H9 (cell line): Measurements from ENCODE around the gene SCAF4. TPM values are rescaled to one million over a fixed set of nuclear protein-coding genes. Genes with fewer than 3 reads are reported as not detected.

Experiments
- DNase-seq: peaks from one replicate; pipeline ENCODE4 v3.0.0-alpha.2; 2017
- H2AFZ ChIP-seq: one replicate; pipeline ENCODE4 v1.6.1; 2013; ENCODE audit warnings: mild to moderate bottlenecking, low read length, control low read depth, moderate library complexity
- H2AK5ac ChIP-seq: 2 replicates; pipeline ENCODE4 v1.6.1; 2013; ENCODE audit warnings: low read length, control low read depth, mixed read lengths; ENCODE audit not compliant: insufficient read length
- H2BK120ac ChIP-seq: one replicate; pipeline ENCODE4 v1.6.1; 2013; ENCODE audit warnings: low read depth, mild to moderate bottlenecking, low read length, control low read depth, inconsistent platforms; ENCODE audit not compliant: poor library complexity, severe bottlenecking
- H2BK12ac ChIP-seq: 2 replicates; pipeline ENCODE4 v1.6.1; 2013; ENCODE audit warnings: low read length, control low read depth, mixed read lengths, low read depth; ENCODE audit not compliant: insufficient read length
- H2BK15ac ChIP-seq: 2 replicates; pipeline ENCODE4 v1.6.1; 2013; ENCODE audit warnings: low read depth, low read length, control low read depth
- H2BK20ac ChIP-seq: one replicate; pipeline ENCODE4 v1.6.1; 2013; ENCODE audit warnings: low read depth, mild to moderate bottlenecking, low read length, control low read depth, inconsistent platforms; ENCODE audit not compliant: poor library complexity, severe bottlenecking
- H2BK5ac ChIP-seq: 2 replicates; pipeline ENCODE4 v1.6.1; 2013; ENCODE audit warnings: low read length, control low read depth, mixed read lengths; ENCODE audit not compliant: insufficient read length
- H3K14ac ChIP-seq: 2 replicates; pipeline ENCODE4 v1.6.1; 2013; ENCODE audit warnings: low read length, control low read depth; ENCODE audit not compliant: insufficient read depth
- H3K18ac ChIP-seq: 2 replicates; pipeline ENCODE4 v1.6.1; 2013; ENCODE audit warnings: low read depth, mild to moderate bottlenecking, mixed read lengths, low read length, control low read depth; ENCODE audit not compliant: insufficient read length
- H3K23ac ChIP-seq: 2 replicates; pipeline ENCODE4 v1.6.1; 2013; ENCODE audit warnings: low read length, control low read depth, mixed read lengths, low read depth; ENCODE audit not compliant: insufficient read length
- H3K23me2 ChIP-seq: 2 replicates; pipeline ENCODE4 v1.6.1; 2013; ENCODE audit warnings: low read depth, mild to moderate bottlenecking, mixed read lengths, low read length, control low read depth; ENCODE audit not compliant: insufficient read length, poor library complexity, severe bottlenecking
- H3K27ac ChIP-seq: 2 replicates; pipeline ENCODE4 v1.5.1; 2013; ENCODE audit warnings: low read length, control low read depth, mixed read lengths, low read depth; ENCODE audit not compliant: insufficient read length
- H3K27me3 ChIP-seq: 2 replicates; pipeline ENCODE4 v1.6.1; 2013; ENCODE audit warnings: low read length, control low read depth, inconsistent platforms; ENCODE audit not compliant: insufficient read depth
- H3K4ac ChIP-seq: 2 replicates; pipeline ENCODE4 v1.6.1; 2013; ENCODE audit warnings: low read depth, mild to moderate bottlenecking, control low read depth, inconsistent platforms, low read length, moderate library complexity
- H3K4me1 ChIP-seq: 2 replicates; pipeline ENCODE4 v1.6.1; 2013; ENCODE audit warnings: low read length, control low read depth, inconsistent platforms; ENCODE audit not compliant: insufficient read depth
- H3K4me2 ChIP-seq: 2 replicates; pipeline ENCODE4 v1.6.1; 2013; ENCODE audit warnings: low read length, control low read depth, mixed read lengths; ENCODE audit not compliant: insufficient read length, insufficient read depth
- H3K56ac ChIP-seq: 2 replicates; pipeline ENCODE4 v1.6.1; 2013; ENCODE audit warnings: low read depth, mild to moderate bottlenecking, mixed read lengths, low read length, control low read depth; ENCODE audit not compliant: insufficient read length
- H3K79me1 ChIP-seq: 2 replicates; pipeline ENCODE4 v1.6.1; 2013; ENCODE audit warnings: low read depth, mild to moderate bottlenecking, moderate library complexity, low read length, control low read depth, inconsistent platforms; ENCODE audit not compliant: insufficient read depth, poor library complexity, severe bottlenecking
- H3K79me2 ChIP-seq: 2 replicates; pipeline ENCODE4 v1.6.1; 2013; ENCODE audit warnings: low read length, control low read depth, inconsistent platforms; ENCODE audit not compliant: insufficient read depth
- H3K9ac ChIP-seq: 2 replicates; pipeline ENCODE4 v1.6.1; 2013; ENCODE audit warnings: low read length, control low read depth, mixed read lengths; ENCODE audit not compliant: insufficient read length; ENCODE audit errors: extremely low read depth
- H3K9me3 ChIP-seq: one replicate; pipeline ENCODE4 v1.6.1; 2013; ENCODE audit warnings: low read depth, low read length, inconsistent platforms; ENCODE audit not compliant: control insufficient read depth
- H3T11ph ChIP-seq: one replicate; pipeline ENCODE4 v1.6.1; 2013; ENCODE audit warnings: mild to moderate bottlenecking, low read length, control low read depth, inconsistent platforms
- H4K20me1 ChIP-seq: one replicate; pipeline ENCODE4 v1.6.1; 2013; ENCODE audit not compliant: control insufficient read depth, insufficient read length, insufficient read depth
- H4K5ac ChIP-seq: 2 replicates; pipeline ENCODE4 v1.6.1; 2013; ENCODE audit warnings: low read depth, mild to moderate bottlenecking, mixed read lengths, low read length, control low read depth; ENCODE audit not compliant: insufficient read length
- H4K8ac ChIP-seq: replicated peaks from 2 replicates; pipeline ENCODE4 v1.6.1; 2013; ENCODE audit warnings: low read length, control low read depth, mixed read lengths, low read depth; ENCODE audit not compliant: insufficient read length
- H4K91ac ChIP-seq: 2 replicates; pipeline ENCODE4 v1.6.1; 2013; ENCODE audit warnings: low read depth, mild to moderate bottlenecking, moderate library complexity, mixed read lengths, low read length, control low read depth; ENCODE audit not compliant: insufficient read length
- H3K27ac Mint-ChIP-seq, 3 experiments: 2 replicates in 2 of 3; 3 replicates in 1 of 3; pipeline ENCODE4 v1.8.0; 2020 to 2021; ENCODE audit warnings: mixed read lengths in 3 of 3, mild to moderate bottlenecking in 1 of 3, moderate library complexity in 1 of 3
- H3K27me3 Mint-ChIP-seq: 2 replicates; pipeline ENCODE4 v1.8.0; 2021; ENCODE audit warnings: low read depth, mild to moderate bottlenecking, moderate library complexity, mixed read lengths
- H3K36me3 Mint-ChIP-seq, 3 experiments: 2 replicates in 2 of 3; 3 replicates in 1 of 3; pipeline ENCODE4 v1.8.0; 2020 to 2021; ENCODE audit warnings: low read depth in 3 of 3, mixed read lengths in 3 of 3; ENCODE audit not compliant: insufficient read depth in 1 of 3
- H3K4me1 Mint-ChIP-seq, 2 experiments: 2 replicates each; pipeline ENCODE4 v1.8.0; 2020; ENCODE audit warnings: mixed read lengths in 2 of 2
- H3K4me3 Mint-ChIP-seq, 2 experiments: 2 replicates in 1 of 2; 3 replicates in 1 of 2; pipeline ENCODE4 v1.8.0; 2020 to 2021; ENCODE audit warnings: mild to moderate bottlenecking in 2 of 2, mixed read lengths in 2 of 2, moderate library complexity in 1 of 2
- H3K9me3 Mint-ChIP-seq, 2 experiments: 2 replicates in 1 of 2; 3 replicates in 1 of 2; pipeline ENCODE4 v1.8.0; 2020; ENCODE audit warnings: mild to moderate bottlenecking in 2 of 2, mixed read lengths in 2 of 2, moderate library complexity in 1 of 2
- WGBS: extraction: QIAGEN DNeasy Blood & Tissue Kit; methylation state at CpG from one replicate; pipeline ENCODE4 v1.1.7; 2013; ENCODE audit warnings: missing lambda C conversion rate, low lambda C conversion rate, mixed read lengths; ENCODE audit not compliant: insufficient read length; ENCODE audit errors: extremely low coverage; 5-methylcytosine and 5-hydroxymethylcytosine counted together
- total RNA-seq: library from RNA; stranded (reverse); gene quantifications from 2 replicates; pipeline ENCODE4 v1.2.1, GENCODE V29; 2021
- TF ChIP-seq, protein P1 (sequence below): fragments of 200-600 bp; sonication (generic); conservative IDR thresholded peaks from 3 replicates; pipeline ENCODE4 v1.8.0; 2021; ENCODE audit warnings: antibody characterized with exemption, mild to moderate bottlenecking

SCAF4 gene
- total RNA-seq, 1 experiment from 2014 or later, result 76.8 TPM

DNA sequence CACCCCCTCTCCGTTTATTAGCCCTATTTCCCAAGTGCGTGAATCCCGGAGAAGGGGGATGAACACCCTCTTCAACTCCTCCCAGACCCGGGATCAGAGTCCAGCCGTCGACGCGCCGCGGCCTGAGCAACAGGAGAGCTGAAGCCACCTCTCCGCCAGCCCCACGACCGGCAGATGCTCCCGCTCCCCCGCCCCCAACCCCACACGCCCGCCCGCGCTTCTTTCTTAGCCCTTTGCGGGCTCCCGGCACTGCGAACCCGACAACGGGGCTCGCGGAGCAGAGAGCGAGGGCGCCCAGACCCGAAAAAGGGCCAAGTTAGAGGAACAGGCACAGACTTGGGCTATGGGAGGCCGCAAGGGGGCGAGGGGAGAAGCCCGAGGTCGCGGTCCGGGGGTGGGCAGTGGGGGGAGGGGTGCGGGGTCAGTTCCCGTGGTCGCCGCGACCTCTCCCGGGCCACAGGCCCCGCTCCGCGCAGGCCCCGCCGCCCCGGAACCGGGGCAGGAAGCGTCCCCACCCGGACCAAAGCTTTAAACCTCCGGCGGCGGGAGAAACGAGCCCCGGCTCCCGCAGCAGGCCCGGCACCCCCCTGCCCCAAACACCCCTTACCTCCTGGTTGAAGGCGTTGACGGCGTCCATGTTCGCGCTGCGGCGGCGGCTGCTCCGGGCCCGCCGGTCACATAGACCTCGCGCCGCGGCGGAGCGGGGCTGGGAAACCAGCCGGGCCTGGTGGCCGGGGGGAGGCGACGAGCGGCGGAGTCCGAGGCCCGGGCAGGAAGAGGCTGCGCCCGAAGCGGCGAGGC, 662 bp downstream of the SCAF4 start:
- Histone ChIP-seq H2BK5ac (no peak overlapping the region), H2BK15ac (no peak overlapping the region), H4K5ac (no peak overlapping the region), H3K56ac (no peak overlapping the region), H3K79me1 (no peaks in the 10 kb centered on the region), H4K91ac (no peak overlapping the region), H2BK20ac (no peak overlapping the region), H4K8ac (no peak overlapping the region), H2AFZ (no peak overlapping the region), H3K4me2 (peak overlapping the region; percentile 96), H3T11ph (no peak overlapping the region), H3K79me2 (peaks cover 38% of the 10 kb centered on the region), H3K27me3 (no peaks in the 10 kb centered on the region), H2BK12ac (no peak overlapping the region), H3K23ac (no peak overlapping the region), H2AK5ac (no peak overlapping the region), H3K27ac (no peak overlapping the region), H3K4me1 (peaks cover 3% of the 10 kb centered on the region; the same call in 1 of the 2 replicates), H3K14ac (peak overlapping the region; percentile 91), H3K23me2 (peaks cover 9% of the 10 kb centered on the region), H4K20me1 (no peaks in the 10 kb centered on the region), H3K9ac (peak overlapping the region; percentile 87), H3K4ac (no peak overlapping the region), H3K9me3 (no peaks in the 10 kb centered on the region), H2BK120ac (peak overlapping the region; percentile 12), H3K18ac (peak overlapping the region; percentile 91)
- Mint-ChIP-seq H3K4me3 (peak overlapping the region in 1 of 2 experiments; percentile 83; a peak in 3 of 5 replicates), H3K27me3 (peaks cover 2% of the 10 kb centered on the region; the same call in 1 of the 2 replicates), H3K4me1 (peaks cover 5 to 6% of the 10 kb centered on the region in 2 experiments), H3K9me3 (no peaks in the 10 kb centered on the region), H3K27ac (peak overlapping the region; percentile 85 to 98 (median 88); a peak in 6 of 7 replicates), H3K36me3 (peaks cover 0 to 10% (median 6%) of the 10 kb centered on the region in 3 experiments; a peak in 4 of 7 replicates)
- no CpG with 5 or more reads among the region's 86 CpGs for WGBS
- TF ChIP-seq, protein P1, sequence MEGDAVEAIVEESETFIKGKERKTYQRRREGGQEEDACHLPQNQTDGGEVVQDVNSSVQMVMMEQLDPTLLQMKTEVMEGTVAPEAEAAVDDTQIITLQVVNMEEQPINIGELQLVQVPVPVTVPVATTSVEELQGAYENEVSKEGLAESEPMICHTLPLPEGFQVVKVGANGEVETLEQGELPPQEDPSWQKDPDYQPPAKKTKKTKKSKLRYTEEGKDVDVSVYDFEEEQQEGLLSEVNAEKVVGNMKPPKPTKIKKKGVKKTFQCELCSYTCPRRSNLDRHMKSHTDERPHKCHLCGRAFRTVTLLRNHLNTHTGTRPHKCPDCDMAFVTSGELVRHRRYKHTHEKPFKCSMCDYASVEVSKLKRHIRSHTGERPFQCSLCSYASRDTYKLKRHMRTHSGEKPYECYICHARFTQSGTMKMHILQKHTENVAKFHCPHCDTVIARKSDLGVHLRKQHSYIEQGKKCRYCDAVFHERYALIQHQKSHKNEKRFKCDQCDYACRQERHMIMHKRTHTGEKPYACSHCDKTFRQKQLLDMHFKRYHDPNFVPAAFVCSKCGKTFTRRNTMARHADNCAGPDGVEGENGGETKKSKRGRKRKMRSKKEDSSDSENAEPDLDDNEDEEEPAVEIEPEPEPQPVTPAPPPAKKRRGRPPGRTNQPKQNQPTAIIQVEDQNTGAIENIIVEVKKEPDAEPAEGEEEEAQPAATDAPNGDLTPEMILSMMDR, result peak; percentile 53
- peak; percentile 36 for DNase-seq
